Activated CD8-positive, alpha-beta memory T cell treated with anti-CD3 and anti-CD28 coated beads, Interleukin-2, amount 50 U/mL, for 1 hour (primary cell): ENCODE results near the gene C3orf20.
"Not testable (repeated sequence)": the region's sequence is repeated elsewhere in the genome, so short reads cannot be mapped to it uniquely, and the experiment has no call there.

Experiments used
- DNase-seq: peaks from one replicate; pipeline ENCODE4 v3.0.0-alpha.2; 2020; ENCODE audit errors: extremely low read depth

C3orf20 gene

DNA sequence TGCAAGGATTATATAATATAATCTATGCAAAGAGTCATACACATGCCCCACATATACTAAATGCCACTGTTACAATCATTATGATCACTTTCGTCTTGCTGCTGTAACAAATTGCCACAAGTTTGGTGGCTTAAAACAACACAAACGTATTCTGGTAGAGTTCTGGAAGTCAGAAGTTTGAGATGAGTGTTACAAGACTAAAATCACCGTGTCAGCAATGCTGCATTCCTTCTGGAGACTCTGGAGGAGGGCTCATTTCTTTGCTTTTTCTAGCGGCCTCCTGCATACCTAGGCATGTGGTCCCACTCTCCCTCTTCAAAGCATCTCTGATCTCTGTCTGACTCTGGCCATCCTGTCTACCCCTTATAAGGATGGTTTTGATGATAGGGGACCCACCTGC is 24.7 kb upstream of the C3orf20 start:
- DNase-seq: no peak

DNA sequence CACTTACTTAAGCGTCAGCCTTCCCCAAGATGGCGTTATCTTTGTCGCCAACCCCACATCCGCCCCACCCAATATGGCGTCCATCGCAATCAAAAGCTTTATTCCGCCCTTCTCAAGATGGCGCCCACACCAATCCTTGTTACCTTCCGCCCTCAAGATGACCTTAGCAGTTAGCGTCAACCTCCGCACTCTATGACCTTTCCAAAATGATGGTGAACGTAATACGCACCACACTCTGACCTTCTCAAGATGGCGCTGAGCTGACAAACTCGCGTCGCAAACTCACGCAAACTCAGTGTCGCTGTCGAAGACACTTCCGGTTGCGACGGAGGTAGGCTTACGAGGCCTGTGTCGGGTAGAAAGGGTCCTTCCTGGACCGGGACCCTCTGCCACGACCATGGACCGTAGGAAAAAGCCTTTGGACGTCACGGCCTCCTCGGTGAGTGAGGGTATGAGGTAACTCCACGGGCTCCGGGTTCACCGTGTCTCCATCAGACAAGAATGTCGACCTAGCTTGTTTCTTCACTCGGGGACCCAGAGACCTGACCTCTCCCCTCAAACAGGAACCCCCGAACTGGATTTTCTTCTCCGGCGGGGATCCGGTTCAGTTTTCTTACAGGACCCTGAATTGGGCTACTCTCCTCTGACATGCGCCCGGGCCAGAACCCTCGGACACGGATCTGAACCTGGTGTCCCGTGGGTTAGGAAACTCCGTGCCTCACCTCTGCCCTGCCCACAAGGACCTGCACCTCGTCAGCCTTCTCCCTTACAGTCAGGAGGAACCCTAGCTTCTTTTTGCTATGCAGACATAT is 23.3 kb upstream of the C3orf20 start, which contains the start of gene CCDC174:
TSS of gene CCDC174 (plus strand) at position 323 of the 812 bp plus-strand sequence. CDS start at position 398, 75 bp downstream.
- peak; percentile 91 for DNase-seq

DNA sequence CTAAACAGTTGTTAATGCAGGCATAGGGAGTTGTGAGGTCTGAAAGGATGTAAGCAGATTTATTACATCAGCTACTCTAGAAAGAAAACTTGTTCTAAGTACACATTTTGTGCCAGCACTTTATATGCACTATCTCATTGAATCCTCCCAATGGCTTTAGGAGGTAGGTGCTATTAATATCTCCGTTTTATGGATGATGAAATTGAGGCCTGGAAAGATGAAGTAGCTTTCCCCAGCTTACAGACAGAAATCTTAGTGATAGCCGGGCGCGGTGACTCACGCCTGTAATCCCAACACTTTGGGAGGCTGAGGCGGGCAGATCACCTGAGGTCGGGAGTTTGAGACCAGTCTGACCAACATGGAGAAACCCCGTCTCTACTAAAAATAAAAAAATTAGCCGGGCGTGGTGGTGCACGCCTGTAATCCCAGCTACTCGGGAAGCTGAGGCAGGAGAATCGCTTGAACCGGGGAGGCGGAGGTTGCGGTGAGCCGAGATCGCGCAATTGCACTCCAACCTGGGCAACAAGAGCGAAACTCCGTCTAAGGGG is 22.5 kb upstream of the C3orf20 start:
- not testable (repeated sequence) for DNase-seq

DNA sequence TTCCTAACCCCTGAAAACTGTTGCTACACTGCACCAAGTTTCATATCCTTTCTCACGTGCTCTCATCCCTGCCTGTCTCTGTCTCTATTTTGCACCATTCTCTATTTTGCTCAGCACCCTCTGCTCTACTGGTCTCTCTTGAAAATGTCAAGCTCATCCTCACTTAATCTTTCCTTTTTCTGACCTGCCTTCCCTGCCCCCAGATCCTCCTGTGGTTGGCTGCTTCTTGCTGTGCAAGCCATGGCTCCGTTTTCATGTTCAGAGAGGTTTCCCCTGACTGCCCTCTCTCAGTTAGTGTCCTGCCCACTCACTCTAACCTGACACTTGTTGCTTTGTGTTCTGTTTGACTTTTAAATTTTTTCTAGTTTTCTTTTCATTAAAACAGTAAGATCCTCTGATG is 17.4 kb upstream of the C3orf20 start:
- no peak for DNase-seq

DNA sequence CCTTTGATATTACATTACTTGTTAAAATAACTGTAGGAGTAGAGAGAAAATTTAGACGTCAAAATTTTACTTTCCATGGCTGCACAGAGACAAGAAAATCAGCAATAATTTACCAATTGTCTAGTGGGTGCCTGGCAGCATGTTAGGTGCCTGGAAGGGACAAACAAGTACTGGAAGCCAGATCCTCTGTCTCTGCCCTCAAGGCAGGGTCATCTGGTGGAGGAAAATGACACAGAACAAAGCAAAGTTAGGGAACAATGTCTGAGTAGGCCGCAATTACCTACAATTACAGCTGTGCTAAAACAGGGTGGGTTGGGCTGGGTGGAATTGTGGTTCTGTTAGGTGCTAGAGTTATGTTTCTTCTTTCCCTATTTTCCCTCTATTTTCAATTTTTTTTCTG is 16.0 kb upstream of the C3orf20 start:
- DNase-seq: no peak

DNA sequence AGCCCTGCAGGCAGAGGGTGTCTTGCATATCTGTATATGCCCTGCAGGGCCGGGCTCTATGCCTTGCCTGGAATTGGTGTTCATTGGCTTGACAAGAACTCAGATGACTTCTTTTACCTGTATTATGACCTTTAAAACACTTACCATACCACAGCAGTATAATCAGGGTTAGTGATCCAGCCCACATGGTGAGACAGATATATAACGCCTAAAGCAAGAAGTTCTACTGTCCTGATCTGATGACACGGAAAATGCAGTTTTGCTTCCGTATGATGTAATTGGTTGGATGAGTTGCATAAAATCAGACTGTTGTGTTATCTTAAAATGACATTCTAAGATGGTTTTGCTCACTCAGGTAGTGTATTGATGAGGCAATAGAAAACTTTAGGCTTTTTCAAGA is 14.0 kb upstream of the C3orf20 start:
- DNase-seq: no peak

DNA sequence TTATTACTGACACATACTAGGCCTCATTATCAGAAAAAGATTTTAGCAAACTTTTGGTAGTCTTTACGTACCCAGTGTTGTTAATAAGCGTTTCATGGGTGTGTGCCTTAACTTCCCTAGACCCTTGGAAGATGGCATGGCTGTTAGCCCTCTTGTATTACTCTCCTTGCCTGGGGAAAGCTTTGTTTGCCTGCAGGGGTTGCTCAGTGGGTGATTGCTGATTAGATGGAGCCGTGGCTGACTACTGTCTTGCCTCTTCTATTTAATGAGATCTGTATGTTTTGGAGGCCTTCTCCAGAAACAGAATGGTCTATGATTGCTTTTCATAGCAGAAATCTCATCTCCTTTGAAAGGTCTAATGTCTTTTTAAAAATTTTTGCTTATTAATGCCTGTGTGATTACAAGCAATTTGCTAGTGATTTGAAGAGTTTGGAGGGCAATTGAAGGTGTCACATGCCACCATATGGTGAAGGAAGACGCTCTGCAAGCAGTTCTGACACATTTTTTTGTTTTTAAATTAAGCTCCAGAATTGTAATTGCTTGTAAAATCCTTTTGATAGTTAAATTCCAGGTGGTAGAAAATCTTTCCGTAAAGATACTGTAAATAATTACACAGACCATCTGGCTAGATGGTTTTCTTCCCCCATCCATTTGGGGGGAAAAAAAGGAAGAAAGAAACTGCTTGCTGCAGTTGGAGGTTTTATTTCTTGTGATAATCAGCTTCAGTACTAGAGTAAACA is 11.4 kb upstream of the C3orf20 start:
- DNase-seq: no peak

DNA sequence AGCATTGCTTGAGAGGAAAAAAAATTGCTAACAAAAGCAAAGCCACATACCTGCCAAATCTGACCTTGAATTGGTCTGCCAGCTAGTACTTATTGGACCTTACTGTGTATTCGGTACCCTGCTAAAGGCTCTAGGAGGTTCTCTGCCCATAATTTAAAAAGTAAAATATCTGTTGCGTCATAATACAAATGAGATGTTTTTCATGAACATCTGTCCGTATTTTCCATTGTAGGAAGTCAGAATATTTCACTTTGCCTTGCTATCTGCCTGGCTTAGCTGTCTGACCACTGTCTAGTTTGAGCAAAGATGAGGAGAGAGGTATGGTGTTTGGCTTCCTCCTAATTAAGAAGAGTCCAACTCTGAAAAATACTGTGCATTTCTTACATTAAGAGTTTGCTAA is 10.8 kb upstream of the C3orf20 start:
- no peak for DNase-seq

DNA sequence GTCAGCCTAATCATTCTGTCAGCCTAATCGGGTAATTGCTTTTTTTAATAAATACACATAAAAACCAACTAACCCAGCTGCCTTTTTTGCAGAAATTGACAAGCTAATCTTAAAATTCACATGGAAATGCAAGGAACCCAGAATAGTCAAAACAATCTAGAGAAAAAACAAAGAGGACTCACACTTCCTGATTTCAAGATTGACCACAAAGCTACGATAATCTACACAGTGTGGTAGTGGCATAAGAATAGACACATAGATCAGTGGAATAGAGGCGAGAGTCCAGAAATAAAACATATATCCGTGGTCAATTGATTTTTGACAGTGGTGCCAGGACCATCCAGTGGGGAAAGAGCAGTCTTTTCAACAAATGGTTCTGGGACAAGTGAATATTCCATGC is 2.4 kb upstream of the C3orf20 start:
- DNase-seq: no peak

DNA sequence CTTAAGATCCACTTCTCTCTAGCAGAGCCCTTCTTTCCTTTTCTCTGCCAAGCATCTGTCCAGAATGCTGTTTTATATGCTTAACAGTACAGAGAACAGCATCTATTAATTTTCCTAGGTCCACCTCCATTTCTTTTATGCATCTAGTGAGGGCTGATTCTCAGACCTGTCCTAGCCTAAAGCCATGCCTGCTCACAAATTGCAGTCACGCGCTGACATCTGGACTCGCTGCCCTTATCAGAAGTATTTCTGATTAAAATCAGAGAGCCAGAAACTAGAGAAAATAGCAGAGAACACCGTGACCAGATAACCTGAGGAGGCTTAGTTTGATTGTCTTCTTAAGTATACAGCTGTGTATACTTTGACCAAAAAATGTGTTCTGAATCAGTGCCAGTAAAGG is 1.9 kb downstream of the C3orf20 start:
- DNase-seq: no peak

DNA sequence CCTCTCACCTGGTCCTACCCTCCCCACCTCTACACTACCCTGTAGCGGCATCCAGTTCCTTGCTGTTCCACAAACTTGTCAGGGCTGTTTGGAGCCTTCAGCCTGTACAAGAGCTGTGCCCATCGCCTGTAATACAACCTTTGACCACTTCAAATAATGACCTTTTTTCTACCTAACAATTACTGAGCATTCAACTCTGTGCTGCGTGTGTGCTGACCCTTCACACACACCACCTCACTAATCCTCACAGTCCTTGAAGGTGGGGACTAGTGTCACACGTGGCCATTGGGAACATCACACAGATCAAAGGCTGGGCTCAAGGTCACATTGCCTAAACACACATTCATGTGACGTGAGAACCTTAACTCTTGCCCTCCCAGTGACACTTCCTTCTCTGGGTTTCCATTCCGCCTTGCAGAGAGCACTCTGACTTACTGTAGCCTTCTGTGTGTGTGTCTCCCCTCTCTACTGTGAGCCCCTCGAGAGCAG is 3.1 kb downstream of the C3orf20 start:
- no peak for DNase-seq

DNA sequence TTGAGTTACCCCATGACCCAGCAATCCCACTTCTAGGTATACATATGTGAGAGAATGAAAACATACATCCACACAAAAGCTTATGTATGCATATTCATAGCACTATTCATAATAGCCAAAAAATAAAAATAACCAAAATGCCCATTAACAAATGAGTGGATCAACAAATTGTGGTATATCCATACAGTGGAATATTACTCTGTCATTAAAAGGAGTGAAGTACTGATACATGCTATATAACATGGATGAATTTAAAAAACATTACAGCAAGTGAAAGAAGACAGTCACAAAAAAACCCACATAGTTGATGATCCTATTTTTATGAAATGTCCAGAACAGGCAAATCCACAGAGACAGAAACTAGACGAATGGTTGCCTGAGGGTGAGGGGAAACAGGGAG is 5.2 kb downstream of the C3orf20 start:
- DNase-seq: no peak

DNA sequence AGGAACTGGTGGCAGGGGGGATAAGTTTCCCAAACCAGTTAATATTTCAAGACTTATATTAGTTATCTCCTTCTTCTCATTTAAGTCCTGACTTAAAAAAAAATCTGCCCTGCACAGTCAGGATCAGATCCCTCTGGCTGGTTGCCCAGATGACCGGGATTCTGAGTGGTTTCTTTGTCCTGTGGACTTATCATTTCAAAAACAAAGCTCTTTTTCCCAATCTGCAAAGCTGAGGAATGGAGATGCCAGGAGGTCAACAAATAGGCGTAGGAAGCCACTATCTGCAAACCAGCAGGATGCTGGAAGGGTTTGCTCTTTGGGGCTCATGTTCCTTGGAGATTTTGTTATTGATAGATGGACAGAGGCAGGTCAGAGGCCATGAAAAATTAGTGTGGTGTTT is 5.8 kb downstream of the C3orf20 start:
- no peak for DNase-seq

DNA sequence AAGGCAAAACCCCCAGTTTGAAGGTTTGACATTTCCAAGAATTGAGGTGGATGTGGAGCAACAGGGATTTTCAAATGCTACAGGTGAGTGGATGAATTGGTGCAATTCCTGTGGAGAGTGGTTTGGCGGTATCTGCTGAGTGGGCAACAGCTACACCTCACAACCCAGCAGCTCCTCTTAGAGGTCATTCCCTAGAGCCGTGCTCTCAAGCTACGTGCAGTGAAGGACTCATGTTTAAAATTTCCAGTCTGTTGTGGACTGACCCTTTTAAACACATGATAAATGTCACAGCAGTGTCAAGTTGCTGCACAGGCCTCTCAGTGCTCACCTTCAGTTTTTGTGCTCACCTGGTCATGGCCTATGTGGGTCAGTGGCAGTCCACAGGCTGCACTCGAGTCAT is 9.5 kb downstream of the C3orf20 start:
- DNase-seq: no peak

DNA sequence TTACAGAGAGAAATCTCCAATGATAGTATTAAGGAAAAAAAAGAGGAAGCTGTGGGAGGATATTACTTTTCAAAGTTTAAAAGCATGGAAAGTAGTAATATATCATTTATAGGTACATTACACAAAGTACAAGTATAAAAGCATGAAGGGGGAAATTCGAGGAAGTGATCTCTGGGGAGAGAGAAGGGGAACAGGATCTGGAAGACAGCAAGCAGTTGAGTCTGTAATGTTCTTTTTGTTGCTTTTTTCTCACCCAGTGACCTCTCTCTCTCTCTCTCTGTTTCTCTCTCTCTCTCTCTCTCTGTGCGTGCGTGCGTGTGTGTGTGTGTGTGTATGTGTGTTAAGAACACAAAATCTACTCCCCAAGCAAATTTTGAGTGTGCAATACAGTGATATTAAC is 10.2 kb downstream of the C3orf20 start:
- no peak for DNase-seq

DNA sequence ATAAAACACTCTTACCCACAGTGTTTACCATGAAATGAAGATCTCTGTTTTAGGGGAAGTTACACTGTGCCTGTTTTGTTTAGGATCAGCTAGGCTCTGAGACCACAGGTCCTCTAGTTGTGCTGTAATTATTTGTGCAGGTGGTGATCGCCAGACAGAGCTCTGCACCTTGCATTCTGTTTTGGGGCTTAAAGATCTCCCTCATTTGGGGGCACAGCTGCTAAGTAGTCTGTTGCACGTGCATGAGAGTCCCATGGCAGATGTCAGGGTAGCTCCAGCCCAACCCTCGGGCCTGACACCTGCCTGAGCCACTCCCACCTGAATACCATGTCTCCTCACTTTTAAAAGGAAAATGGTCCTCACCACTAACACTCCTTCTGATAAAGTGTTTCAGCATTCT is 12.4 kb downstream of the C3orf20 start:
- DNase-seq: no peak

DNA sequence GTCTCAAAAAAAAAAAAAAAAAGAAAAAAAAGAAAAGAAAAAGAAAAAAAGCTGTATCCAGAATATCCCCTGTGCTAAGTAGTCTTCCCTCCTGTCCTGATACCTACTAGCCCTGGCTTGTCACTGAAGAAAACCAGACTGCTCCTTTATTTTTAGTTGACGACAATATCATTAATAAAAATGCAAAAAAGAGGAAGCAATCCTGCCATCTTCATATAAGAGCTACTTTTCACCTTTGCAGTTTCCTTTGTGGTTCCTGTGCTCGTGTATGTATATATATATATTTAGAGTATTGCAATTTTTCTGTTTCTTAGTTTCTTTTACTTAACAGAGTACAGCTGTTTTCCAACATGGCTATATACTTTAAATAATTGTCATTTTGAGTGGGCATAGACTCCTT is 13.6 kb downstream of the C3orf20 start:
- no peak for DNase-seq

DNA sequence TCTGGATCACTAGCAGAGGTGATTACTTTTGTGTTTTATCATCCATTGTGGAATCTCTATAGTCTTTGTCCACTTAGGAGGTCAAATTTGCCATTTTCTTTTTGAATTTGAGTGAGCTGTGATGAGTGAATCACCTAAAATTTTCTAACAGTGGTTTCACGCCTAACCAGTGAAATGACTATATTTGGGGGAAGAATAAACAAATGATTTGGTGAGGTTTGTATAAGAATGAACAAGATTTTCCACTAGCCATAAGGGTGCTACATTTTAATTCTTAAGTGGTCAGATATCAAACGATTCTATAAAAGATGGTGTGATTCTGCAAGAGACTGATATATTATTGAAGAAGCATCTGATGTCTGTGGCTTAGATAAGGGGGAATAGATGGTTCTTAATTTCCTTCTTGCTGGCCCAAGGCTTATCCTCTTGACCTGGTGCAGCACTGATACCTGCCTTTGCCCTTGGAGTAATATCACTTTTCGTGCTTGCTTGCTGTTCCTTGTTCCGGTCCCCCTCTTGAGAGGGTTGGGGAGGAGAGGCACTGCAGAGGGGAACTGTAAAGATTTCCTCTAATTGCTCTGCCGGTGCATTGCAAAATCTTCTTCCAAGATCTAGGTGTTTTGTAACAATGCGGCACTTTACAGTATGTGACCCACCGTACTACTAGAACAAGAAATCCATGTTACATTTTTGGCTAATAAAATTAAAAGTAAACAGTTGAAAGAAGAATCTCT is 14.5 kb downstream of the C3orf20 start:
- no peak for DNase-seq

DNA sequence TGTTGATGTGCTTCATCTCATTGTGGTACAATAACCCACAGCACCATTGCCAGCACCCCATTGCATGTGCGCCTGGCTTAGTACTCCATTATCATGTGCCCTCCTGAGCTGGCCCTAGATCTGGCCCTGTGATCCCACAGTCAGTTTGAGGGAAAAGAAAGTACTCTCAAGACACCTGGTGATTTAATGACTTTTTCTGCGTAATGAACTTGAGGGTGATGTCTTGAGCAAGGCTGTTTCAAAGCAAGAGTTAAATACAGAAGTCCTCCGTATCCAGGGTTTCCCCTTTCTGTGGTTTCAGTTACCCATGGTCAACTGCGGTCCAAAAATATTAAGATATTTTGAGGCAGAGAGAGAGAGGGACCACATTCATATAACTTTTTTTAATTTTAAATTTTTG is 16.3 kb downstream of the C3orf20 start:
- DNase-seq: no peak

DNA sequence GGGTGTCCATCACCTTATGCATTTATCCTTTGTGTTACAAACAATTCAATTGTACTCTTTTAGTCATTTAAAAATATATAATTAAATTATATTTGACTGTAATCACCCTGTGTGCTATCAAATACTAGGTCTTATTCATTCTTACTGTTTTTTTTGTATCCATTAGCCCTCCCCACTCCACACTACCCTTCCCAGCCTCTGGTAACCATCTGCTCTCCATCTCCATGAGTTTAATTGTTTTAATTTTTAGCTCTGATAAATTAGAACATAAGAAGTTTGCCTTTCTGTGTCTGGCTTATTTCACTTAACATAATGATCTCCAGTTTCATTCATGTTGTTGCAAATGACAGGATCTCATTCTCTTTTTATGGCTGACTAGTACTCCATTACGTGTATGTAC is 16.8 kb downstream of the C3orf20 start:
- DNase-seq: no peak

DNA sequence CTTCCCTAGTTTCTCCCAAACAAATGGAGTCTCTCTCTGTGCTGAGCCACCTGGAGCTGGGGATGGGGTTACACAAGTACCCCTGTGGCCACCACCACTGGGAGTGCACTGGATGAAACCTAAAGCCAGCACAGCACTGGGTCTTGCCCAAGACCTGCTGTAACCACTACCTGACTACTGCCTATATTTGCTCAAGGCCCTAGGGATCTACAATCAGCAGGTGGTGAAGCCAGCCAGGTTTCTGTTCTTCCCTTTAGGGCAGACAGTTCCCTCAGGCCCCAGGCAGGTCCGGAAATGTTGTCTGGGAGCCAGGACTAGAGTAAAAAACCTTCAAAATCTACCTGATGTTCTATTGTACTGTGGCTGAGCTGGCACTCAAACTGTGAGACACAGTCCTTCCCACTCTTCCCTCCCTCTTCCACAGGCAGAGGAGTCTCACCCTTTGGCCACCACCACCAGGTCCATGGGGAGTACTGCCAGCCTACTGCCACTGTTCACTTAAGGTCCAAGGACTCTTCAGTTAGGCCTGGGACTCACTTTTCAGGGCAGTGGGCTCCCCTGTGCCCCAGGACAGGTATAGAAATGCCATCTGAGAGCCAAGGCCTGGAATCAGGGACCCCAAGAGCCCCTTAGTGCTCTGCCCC is 23.8 kb downstream of the C3orf20 start:
- DNase-seq: no peak

DNA sequence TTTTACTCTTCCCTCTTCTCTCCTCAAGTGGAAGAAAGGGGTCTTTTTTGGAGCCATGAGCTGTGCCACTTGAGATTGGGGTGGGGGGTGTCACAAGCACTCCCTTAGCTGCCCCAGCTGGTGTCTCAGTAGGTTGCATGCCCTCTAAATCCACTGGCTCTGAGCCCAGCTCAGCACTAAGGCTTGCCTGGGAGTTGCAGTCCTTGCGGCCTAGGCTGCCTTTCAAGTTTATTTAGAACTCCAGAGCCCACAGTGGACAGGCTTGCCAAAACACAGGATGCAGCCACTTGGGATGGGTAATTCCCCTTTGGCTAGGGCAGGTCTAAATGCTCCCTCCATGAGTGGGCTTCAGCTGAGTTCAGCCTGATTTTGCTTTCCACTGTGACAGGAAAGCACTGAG is 24.7 kb downstream of the C3orf20 start:
- no peak for DNase-seq
